ENCODE data around the gene CORO6.
A peak's percentile ranks its signal among the peaks of the same experiment; 100 is the strongest.

Gene CORO6

GRCh38 chr17:29616300-29617048 lies 6.2 kb downstream of the CORO6 start:
- H3K4me1 ChIP-seq (ENCODE audit: control insufficient read depth in 2 of 2, insufficient read depth in 1 of 2, low read depth in 1 of 2, low read length in 2 of 2) = peaks cover 2 to 32% of the 10 kb centered on the region in 2 donors
- peak overlapping the region; percentile 66 for H3K14ac ChIP-seq (ENCODE audit: low read length)
- peak overlapping the region; percentile 53 for H2BK12ac ChIP-seq (ENCODE audit: low read length)
- no peak overlapping the region for H2BK5ac ChIP-seq (ENCODE audit: low read length)
- no peak overlapping the region for H3K27ac ChIP-seq (replicated peaks; ENCODE audit: low read length)
- H2AFZ ChIP-seq (ENCODE audit: low read length) = no peak overlapping the region
- peaks cover 5 to 19% of the 10 kb centered on the region in 2 donors for H3K36me3 ChIP-seq (replicated peaks in 1 of 2; ENCODE audit: control insufficient read depth in 2 of 2, insufficient read depth in 2 of 2, low read length in 2 of 2)
- no peak overlapping the region for H4K91ac ChIP-seq (ENCODE audit: low read depth, low read length, poor library complexity)
- DNase-seq (ENCODE audit: low spot score) = no peak
- H3K4me3 ChIP-seq (ENCODE audit: low read length in 2 of 2) = peak overlapping the region in 1 of 2 donors; percentile 74
- H3K9me3 ChIP-seq (replicated peaks in 1 of 2; ENCODE audit: control insufficient read depth in 2 of 2, insufficient read depth in 1 of 2, low read depth in 1 of 2, low read length in 2 of 2) = peaks cover 3 to 12% of the 10 kb centered on the region in 2 donors
- H4K8ac ChIP-seq (ENCODE audit: low read depth, low read length) = no peak overlapping the region
- peak overlapping the region; percentile 82 for H2AK5ac ChIP-seq (ENCODE audit: low read depth, low read length)
- H3K79me1 ChIP-seq (ENCODE audit: low read depth, low read length) = no peaks in the 10 kb centered on the region
- WGBS, 2 donors (ENCODE audit: extremely low coverage in 2 of 2, insufficient read length in 2 of 2, insufficient replicate concordance in 1 of 2) = no CpG with 5 or more reads among the region's 32 CpGs
- H3K27me3 ChIP-seq (ENCODE audit: control insufficient read depth in 3 of 3, insufficient read depth in 3 of 3, low read depth in 1 of 3, low read length in 3 of 3) = peaks cover 12 to 42% (median 16%) of the 10 kb centered on the region in 3 experiments
- peak overlapping the region; percentile 93 for H3K18ac ChIP-seq (ENCODE audit: low read length)
- H3K9ac ChIP-seq (ENCODE audit: low read depth, low read length, poor library complexity) = peak overlapping the region; percentile 68
- H3K23ac ChIP-seq (ENCODE audit: low read depth, low read length, poor library complexity) = peak overlapping the region; percentile 46
- H2BK120ac ChIP-seq (ENCODE audit: low read depth, low read length) = no peak overlapping the region
- peak overlapping the region; percentile 84 for H2BK15ac ChIP-seq (ENCODE audit: low read length)
- H3K4ac ChIP-seq (ENCODE audit: low read length) = no peak overlapping the region
- H3K4me2 ChIP-seq (ENCODE audit: insufficient read depth, low read length, poor library complexity, severe bottlenecking) = peak overlapping the region; percentile 91

GRCh38 chr17:29615492-29616299 lies 7.0 kb downstream of the CORO6 start:
- H3K4ac ChIP-seq (ENCODE audit: low read length) = no peak overlapping the region
- no peak overlapping the region for H4K91ac ChIP-seq (ENCODE audit: low read depth, low read length, poor library complexity)
- peak overlapping the region; percentile 53 for H2BK12ac ChIP-seq (ENCODE audit: low read length)
- no peak overlapping the region for H4K8ac ChIP-seq (ENCODE audit: low read depth, low read length)
- no peak overlapping the region for H2BK5ac ChIP-seq (ENCODE audit: low read length)
- H2BK120ac ChIP-seq (ENCODE audit: low read depth, low read length) = no peak overlapping the region
- peaks cover 8 to 38% (median 16%) of the 10 kb centered on the region in 3 experiments for H3K27me3 ChIP-seq (ENCODE audit: control insufficient read depth in 3 of 3, insufficient read depth in 3 of 3, low read depth in 1 of 3, low read length in 3 of 3)
- no peak overlapping the region for H3K27ac ChIP-seq (replicated peaks; ENCODE audit: low read length)
- peaks cover 5 to 27% of the 10 kb centered on the region in 2 donors for H3K36me3 ChIP-seq (replicated peaks in 1 of 2; ENCODE audit: control insufficient read depth in 2 of 2, insufficient read depth in 2 of 2, low read length in 2 of 2)
- H3K18ac ChIP-seq (ENCODE audit: low read length) = peak overlapping the region; percentile 93
- peak overlapping the region; percentile 95 for H3K23ac ChIP-seq (ENCODE audit: low read depth, low read length, poor library complexity)
- DNase-seq (ENCODE audit: low spot score) = peak; percentile 83
- H3K9me3 ChIP-seq (replicated peaks in 1 of 2; ENCODE audit: control insufficient read depth in 2 of 2, insufficient read depth in 1 of 2, low read depth in 1 of 2, low read length in 2 of 2) = peaks cover 3 to 12% of the 10 kb centered on the region in 2 donors
- no peaks in the 10 kb centered on the region for H3K79me1 ChIP-seq (ENCODE audit: low read depth, low read length)
- H3K4me3 ChIP-seq (ENCODE audit: low read length in 2 of 2) = peak overlapping the region in 1 of 2 donors; percentile 74
- no CpG with 5 or more reads among the region's 74 CpGs for WGBS, 2 donors (ENCODE audit: extremely low coverage in 2 of 2, insufficient read length in 2 of 2, insufficient replicate concordance in 1 of 2)
- peak overlapping the region; percentile 82 for H2AK5ac ChIP-seq (ENCODE audit: low read depth, low read length)
- peaks cover 2 to 31% of the 10 kb centered on the region in 2 donors for H3K4me1 ChIP-seq (ENCODE audit: control insufficient read depth in 2 of 2, insufficient read depth in 1 of 2, low read depth in 1 of 2, low read length in 2 of 2)
- peak overlapping the region; percentile 84 for H2BK15ac ChIP-seq (ENCODE audit: low read length)
- H2AFZ ChIP-seq (ENCODE audit: low read length) = no peak overlapping the region
- H3K4me2 ChIP-seq (ENCODE audit: insufficient read depth, low read length, poor library complexity, severe bottlenecking) = peak overlapping the region; percentile 91
- no peak overlapping the region for H3K14ac ChIP-seq (ENCODE audit: low read length)
- peak overlapping the region; percentile 68 for H3K9ac ChIP-seq (ENCODE audit: low read depth, low read length, poor library complexity)

GRCh38 chr17:29615048-29615385 lies 7.7 kb downstream of the CORO6 start:
- H3K14ac ChIP-seq (ENCODE audit: low read length) = no peak overlapping the region
- no peak for DNase-seq (ENCODE audit: low spot score)
- no peak overlapping the region for H4K8ac ChIP-seq (ENCODE audit: low read depth, low read length)
- H3K9ac ChIP-seq (ENCODE audit: low read depth, low read length, poor library complexity) = no peak overlapping the region
- peaks cover 8 to 36% (median 16%) of the 10 kb centered on the region in 3 experiments for H3K27me3 ChIP-seq (ENCODE audit: control insufficient read depth in 3 of 3, insufficient read depth in 3 of 3, low read depth in 1 of 3, low read length in 3 of 3)
- WGBS, 2 donors (ENCODE audit: extremely low coverage in 2 of 2, insufficient read length in 2 of 2, insufficient replicate concordance in 1 of 2) = no CpG with 5 or more reads among the region's 15 CpGs
- H3K18ac ChIP-seq (ENCODE audit: low read length) = peak overlapping the region; percentile 82
- H3K27ac ChIP-seq (replicated peaks; ENCODE audit: low read length) = no peak overlapping the region
- no peak overlapping the region for H4K91ac ChIP-seq (ENCODE audit: low read depth, low read length, poor library complexity)
- H2BK120ac ChIP-seq (ENCODE audit: low read depth, low read length) = no peak overlapping the region
- H2AK5ac ChIP-seq (ENCODE audit: low read depth, low read length) = peak overlapping the region; percentile 54
- H3K4me2 ChIP-seq (ENCODE audit: insufficient read depth, low read length, poor library complexity, severe bottlenecking) = peak overlapping the region; percentile 41
- no peak overlapping the region for H3K23ac ChIP-seq (ENCODE audit: low read depth, low read length, poor library complexity)
- no peak overlapping the region for H2BK5ac ChIP-seq (ENCODE audit: low read length)
- H2BK15ac ChIP-seq (ENCODE audit: low read length) = peak overlapping the region; percentile 51
- H3K36me3 ChIP-seq (replicated peaks in 1 of 2; ENCODE audit: control insufficient read depth in 2 of 2, insufficient read depth in 2 of 2, low read length in 2 of 2) = peaks cover 5 to 33% of the 10 kb centered on the region in 2 donors
- H2BK12ac ChIP-seq (ENCODE audit: low read length) = no peak overlapping the region
- H3K4ac ChIP-seq (ENCODE audit: low read length) = no peak overlapping the region
- peaks cover 3 to 12% of the 10 kb centered on the region in 2 donors for H3K9me3 ChIP-seq (replicated peaks in 1 of 2; ENCODE audit: control insufficient read depth in 2 of 2, insufficient read depth in 1 of 2, low read depth in 1 of 2, low read length in 2 of 2)
- H3K79me1 ChIP-seq (ENCODE audit: low read depth, low read length) = no peaks in the 10 kb centered on the region
- peaks cover 0 to 29% of the 10 kb centered on the region in 2 donors for H3K4me1 ChIP-seq (ENCODE audit: control insufficient read depth in 2 of 2, insufficient read depth in 1 of 2, low read depth in 1 of 2, low read length in 2 of 2)
- no peak overlapping the region for H2AFZ ChIP-seq (ENCODE audit: low read length)
- no peak overlapping the region for H3K4me3 ChIP-seq (ENCODE audit: low read length in 2 of 2)
